GM19467 (cell line): ENCODE measurements around the gene KCNG1.

Experiments used
- ATAC-seq: cut with Tn5 transposase; IDR thresholded peaks from one replicate; pipeline ENCODE4 v1.9.1; 2021; ENCODE audit warnings: mild to moderate bottlenecking, moderate library complexity; ENCODE audit not compliant: unreplicated experiment

Gene KCNG1

GRCh38 chr20:51036827-51037531 lies 14.1 kb upstream of the KCNG1 start:
- no peak for ATAC-seq

DNA sequence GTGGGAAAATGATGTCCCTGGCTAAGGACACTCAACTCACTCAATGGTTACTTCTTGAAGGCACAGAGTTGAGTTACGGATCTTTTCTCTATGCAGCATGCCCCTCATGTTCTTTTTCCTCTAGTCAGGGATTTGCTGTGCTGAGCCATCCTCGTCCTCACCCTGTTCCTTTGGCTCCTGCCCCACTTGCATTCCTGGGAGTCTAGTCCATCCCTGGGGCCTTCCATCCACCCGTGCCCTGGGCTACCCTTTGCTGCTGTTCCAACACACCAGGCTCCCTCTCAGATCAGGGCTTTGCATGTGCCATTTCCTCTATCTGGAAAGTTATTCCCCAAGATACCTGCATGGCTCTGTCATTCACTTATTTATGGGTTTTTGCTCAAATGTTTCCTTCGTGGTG lies 13.3 kb upstream of the KCNG1 start:
- no peak for ATAC-seq

GRCh38 chr20:51034988-51035656 lies 12.2 kb upstream of the KCNG1 start:
- no peak for ATAC-seq

DNA sequence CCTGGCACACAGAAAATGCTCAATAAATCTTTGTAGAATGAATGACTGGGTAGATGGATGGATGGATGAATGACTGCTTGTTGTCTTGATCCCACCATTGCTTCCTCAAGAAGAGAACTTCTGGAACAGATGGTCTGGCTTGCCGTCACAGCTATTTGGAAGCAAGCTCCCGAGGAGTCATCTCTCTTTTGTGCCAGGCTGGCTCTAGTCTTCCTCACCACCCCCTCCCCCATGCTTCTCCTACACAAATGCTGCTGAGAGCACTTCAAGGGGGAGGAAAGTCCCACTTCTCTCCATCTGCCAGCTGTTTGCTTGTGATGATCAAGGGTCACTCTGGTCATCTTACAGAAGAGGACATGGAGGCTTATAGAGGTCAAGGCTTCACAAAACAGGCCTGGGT lies 11.6 kb upstream of the KCNG1 start:
- ATAC-seq, result no peak

GRCh38 chr20:51029963-51030920 lies 7.3 kb upstream of the KCNG1 start:
- no peak for ATAC-seq

- ATAC-seq, result no peak
These were observed 6.6 kb upstream of the KCNG1 start for GRCh38 chr20:51029556-51029955.

DNA sequence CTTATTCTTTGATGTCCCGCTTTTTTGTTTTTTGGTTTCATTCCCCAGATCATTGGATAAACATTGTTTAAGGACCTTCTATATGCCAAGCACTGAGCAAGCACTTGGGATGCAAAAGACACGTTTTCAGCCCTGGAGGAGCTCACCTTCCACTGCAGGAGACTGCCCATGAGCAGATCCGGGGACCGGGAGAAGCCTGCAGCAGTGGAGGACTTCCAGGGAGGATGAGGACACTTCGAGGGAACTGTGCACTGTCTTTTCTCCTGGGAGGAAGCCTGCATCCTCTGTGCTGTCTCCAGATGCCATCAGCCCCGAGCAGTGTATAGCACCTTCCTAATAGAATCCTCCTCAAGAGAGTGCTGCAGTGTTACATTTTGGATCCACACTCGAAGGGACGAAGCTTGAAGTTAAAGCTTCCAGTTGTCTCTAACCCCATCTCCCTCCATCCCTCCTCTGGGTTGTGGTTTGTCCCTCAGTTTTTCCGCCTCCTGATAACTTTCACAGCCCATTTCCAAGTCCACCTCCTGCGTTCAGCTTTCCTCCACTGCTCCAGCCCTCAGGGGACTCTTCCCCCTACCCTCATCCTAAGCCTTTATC lies 5.8 kb upstream of the KCNG1 start:
- ATAC-seq, result no peak

GRCh38 chr20:51027035-51027795 lies 4.3 kb upstream of the KCNG1 start:
- no peak for ATAC-seq

- no peak for ATAC-seq
These were observed 3.4 kb upstream of the KCNG1 start for GRCh38 chr20:51026269-51026668.

- no peak for ATAC-seq
These were observed 1.9 kb upstream of the KCNG1 start for GRCh38 chr20:51024761-51025160.

GRCh38 chr20:51023617-51024155 lies 779 bp upstream of the KCNG1 start:
- ATAC-seq, result no peak

DNA sequence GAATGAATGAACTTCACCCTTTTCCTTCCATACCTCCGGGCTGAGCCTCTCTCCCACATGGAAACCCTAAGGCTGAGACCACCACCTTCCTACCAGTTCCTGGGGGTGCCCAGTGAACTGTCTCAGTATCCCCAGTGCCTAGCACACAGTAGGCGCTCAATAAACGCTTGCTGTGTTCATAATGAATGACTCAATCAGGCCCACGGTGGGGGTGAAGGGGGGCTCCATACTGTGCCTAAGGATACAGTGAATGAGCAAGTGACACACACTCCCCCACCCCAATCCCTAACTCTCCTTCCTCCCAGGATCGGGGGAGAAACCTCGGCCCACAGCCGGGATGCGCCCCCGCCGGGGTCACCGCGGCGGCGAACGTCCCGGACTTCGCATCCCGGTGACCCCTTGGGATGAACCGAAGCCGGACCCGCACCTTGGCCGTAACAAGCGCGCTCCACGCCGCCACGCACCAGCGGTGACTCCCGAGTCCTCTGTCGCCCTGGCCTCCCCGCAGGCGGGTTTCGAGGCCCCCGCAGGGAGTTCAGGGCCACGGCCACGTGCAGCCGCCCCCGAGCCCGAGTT lies 592 bp downstream of the KCNG1 start:
- ATAC-seq, result no peak

DNA sequence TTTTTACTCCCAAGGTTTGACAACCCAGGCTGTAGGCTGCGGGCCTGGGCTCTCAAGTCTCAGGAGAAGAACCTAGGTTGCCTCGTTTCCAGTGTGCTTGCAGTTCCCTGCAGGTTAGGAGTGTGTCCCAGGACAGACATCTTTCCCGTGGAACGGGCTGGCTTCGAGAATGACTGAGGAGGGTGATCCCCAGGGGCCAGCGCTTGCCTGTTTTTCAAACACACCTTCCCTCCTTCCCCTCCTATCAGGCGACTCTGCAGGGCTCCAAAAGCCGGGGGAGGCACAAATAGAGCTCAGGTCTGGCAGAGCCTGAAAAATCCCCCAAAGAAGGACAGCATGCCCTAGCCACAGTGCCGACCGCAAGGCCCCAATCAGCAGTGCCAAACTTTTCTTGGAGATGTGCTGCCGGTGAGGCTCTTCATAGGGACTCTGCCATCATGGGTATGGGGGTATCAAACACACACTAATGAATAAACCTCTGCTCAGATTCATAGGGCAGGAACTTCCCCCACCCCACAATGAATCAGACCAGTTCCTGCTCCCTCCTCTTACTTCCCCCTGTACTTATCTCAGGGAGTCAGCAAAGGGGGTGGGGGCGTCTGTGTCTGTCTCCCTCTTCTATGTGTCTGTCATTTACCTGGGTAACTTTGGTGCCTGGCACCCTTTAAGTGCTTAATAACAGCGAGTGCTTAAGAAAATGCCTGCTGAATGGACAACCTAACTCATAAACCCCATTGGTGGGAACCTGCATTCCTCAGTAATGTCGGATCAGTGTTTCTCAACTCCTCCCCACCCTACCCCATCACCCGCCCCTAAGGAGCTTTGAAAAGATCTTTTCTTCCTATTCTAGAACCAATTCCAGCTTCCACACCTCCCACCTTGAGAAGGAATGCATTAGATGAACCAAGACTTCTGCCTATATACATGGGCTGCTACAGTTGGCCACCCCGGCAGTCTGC lies 1.6 kb downstream of the KCNG1 start:
- no peak for ATAC-seq

DNA sequence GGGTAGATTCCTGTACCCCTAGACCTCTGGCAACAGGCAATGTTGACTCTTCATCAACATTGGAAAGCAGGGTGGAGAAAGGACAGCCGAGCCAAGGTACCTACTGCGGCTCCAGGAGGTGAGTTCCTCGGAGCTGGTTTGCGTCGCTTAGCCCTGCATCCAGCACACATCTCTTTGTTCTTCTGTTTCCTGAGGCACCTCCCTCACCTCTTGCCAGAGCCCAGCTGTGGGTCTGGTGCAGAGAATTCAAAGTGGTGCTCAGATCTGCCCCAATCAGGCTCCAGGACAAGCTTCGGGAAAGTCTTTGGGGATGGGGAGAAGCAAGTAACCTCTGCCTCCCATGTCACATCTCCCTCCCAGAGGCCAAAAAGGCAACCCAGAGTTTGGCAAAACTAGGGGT lies 2.2 kb downstream of the KCNG1 start:
- no peak for ATAC-seq

GRCh38 chr20:51019656-51020592 lies 3.0 kb downstream of the KCNG1 start:
- no peak for ATAC-seq

GRCh38 chr20:51017251-51017650 lies 5.7 kb downstream of the KCNG1 start:
- ATAC-seq, result no peak

- no peak for ATAC-seq
These were observed 6.4 kb downstream of the KCNG1 start for GRCh38 chr20:51016521-51016920.
